Measurements from ENCODE around the gene KRTAP12-1.
"Not testable (repeated sequence)": the region's sequence is repeated elsewhere in the genome, so short reads cannot be mapped to it uniquely, and the experiment has no call there.

KRTAP12-1 gene

DNA sequence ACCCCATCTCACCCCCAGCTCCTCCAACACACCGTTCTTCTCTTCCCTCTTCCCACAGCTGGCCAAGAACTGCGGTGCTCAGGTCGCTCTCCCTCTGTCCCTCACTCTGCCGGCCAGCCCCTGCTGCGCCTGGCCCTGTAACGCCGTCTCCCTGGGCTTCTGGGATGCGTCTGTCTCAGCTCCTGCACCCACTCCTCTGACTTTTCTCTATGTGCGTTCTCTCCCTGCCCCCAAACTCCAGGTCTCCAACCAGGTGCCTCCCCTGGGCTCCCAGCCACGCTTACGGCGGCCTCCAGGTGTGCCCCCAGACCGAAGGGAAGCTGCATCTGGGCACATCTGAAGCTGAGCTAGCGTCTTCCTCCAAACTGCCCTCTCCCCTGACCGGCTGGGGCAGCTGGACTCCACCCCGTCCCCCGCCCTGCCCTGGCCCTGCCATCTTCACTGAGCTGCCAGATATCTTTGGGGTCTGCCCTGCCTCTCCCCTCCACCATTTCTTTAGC lies 17.6 kb upstream of the KRTAP12-1 start:
- Histone ChIP-seq H3K36me3 (no peaks in the 10 kb centered on the region), H3K27ac (no peak overlapping the region), H3K9me3 (ENCODE audit: severe bottlenecking) (no peaks in the 10 kb centered on the region), H3K4me3 (ENCODE audit: low read depth, low read length) (no peak overlapping the region), H3K27me3 (ENCODE audit: insufficient read depth, low read depth, severe bottlenecking) (no peaks in the 10 kb centered on the region)
- DNase-seq, result peak; percentile 6
- TF ChIP-seq CTCF (IDR thresholded peaks at IDR 0.05; ENCODE audit: low read depth, low read length), result no peak

- Histone ChIP-seq H3K36me3 (no peaks in the 10 kb centered on the region), H3K27me3 (ENCODE audit: insufficient read depth, low read depth, severe bottlenecking) (no peaks in the 10 kb centered on the region), H3K4me3 (ENCODE audit: low read depth, low read length) (no peak overlapping the region), H3K9me3 (ENCODE audit: severe bottlenecking) (peaks cover 10% of the 10 kb centered on the region), H3K27ac (no peak overlapping the region)
- peak; percentile 23 for DNase-seq
- no peak for TF ChIP-seq CTCF (IDR thresholded peaks at IDR 0.05; ENCODE audit: low read depth, low read length)
Measured at GRCh38 chr21:44697811-44698734, 16.1 kb upstream of the KRTAP12-1 start.

DNA sequence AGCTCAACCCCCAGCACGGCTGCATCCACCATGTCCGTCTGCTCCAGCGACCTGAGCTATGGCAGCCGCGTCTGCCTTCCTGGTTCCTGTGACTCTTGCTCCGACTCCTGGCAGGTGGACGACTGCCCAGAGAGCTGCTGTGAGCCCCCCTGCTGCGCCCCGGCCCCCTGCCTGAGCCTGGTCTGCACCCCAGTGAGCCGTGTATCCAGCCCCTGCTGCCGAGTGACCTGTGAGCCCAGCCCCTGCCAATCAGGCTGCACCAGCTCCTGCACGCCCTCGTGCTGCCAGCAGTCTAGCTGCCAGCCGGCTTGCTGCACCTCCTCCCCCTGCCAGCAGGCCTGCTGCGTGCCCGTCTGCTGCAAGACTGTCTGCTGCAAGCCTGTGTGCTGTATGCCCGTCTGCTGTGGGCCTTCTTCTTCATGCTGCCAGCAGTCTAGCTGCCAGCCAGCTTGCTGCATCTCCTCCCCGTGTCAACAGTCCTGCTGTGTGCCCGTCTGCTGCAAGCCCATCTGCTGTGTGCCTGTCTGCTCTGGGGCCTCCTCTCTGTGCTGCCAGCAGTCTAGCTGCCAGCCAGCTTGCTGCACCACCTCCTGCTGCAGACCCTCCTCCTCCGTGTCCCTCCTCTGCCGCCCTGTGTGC lies 15.3 kb upstream of the KRTAP12-1 start, which contains the start of gene KRTAP10-12:
Gene KRTAP10-12 (plus strand): TSS at position 1 of the 639 bp plus-strand sequence. CDS start 30 bp downstream, at position 31.
- not testable (repeated sequence) for H3K36me3 ChIP-seq; H3K27ac ChIP-seq; H3K27me3 ChIP-seq (ENCODE audit: insufficient read depth, low read depth, severe bottlenecking); H3K4me3 ChIP-seq (ENCODE audit: low read depth, low read length); DNase-seq
- H3K9me3 ChIP-seq (ENCODE audit: severe bottlenecking), result peaks cover 15% of the 10 kb centered on the region

- Histone ChIP-seq H3K36me3 (no peaks in the 10 kb centered on the region), H3K27ac (no peak overlapping the region), H3K9me3 (ENCODE audit: severe bottlenecking) (peaks cover 17% of the 10 kb centered on the region), H3K4me3 (ENCODE audit: low read depth, low read length) (no peak overlapping the region), H3K27me3 (ENCODE audit: insufficient read depth, low read depth, severe bottlenecking) (no peaks in the 10 kb centered on the region)
- peak; percentile 4 for DNase-seq
- no peak for TF ChIP-seq CTCF (IDR thresholded peaks at IDR 0.05; ENCODE audit: low read depth, low read length)
Measured at GRCh38 chr21:44696572-44696971, 14.6 kb upstream of the KRTAP12-1 start.

- no peak for TF ChIP-seq CTCF (IDR thresholded peaks at IDR 0.05; ENCODE audit: low read depth, low read length)
- peaks cover 17% of the 10 kb centered on the region for H3K9me3 ChIP-seq (ENCODE audit: severe bottlenecking)
- H3K27me3 ChIP-seq (ENCODE audit: insufficient read depth, low read depth, severe bottlenecking), result no peaks in the 10 kb centered on the region
- DNase-seq, result peak; percentile 3
- no peaks in the 10 kb centered on the region for H3K36me3 ChIP-seq
- no peak overlapping the region for H3K27ac ChIP-seq
- H3K4me3 ChIP-seq (ENCODE audit: low read depth, low read length), result no peak overlapping the region
Measured at GRCh38 chr21:44695641-44696040, 13.7 kb upstream of the KRTAP12-1 start.

GRCh38 chr21:44695184-44695583 lies 13.2 kb upstream of the KRTAP12-1 start:
- Histone ChIP-seq H3K4me3 (ENCODE audit: low read depth, low read length) (no peak overlapping the region), H3K27me3 (ENCODE audit: insufficient read depth, low read depth, severe bottlenecking) (no peaks in the 10 kb centered on the region), H3K9me3 (ENCODE audit: severe bottlenecking) (peaks cover 17% of the 10 kb centered on the region), H3K36me3 (no peaks in the 10 kb centered on the region), H3K27ac (no peak overlapping the region)
- DNase-seq, result peak; percentile 4
- TF ChIP-seq CTCF (IDR thresholded peaks at IDR 0.05; ENCODE audit: low read depth, low read length), result no peak
